ENCODE measurements around the gene FAF2.
A peak's percentile ranks its signal among the peaks of the same experiment; 100 is the strongest.
"Not testable (repeated sequence)": the region's sequence is repeated elsewhere in the genome, so short reads cannot be mapped to it uniquely, and the experiment has no call there.

The FAF2 gene

DNA sequence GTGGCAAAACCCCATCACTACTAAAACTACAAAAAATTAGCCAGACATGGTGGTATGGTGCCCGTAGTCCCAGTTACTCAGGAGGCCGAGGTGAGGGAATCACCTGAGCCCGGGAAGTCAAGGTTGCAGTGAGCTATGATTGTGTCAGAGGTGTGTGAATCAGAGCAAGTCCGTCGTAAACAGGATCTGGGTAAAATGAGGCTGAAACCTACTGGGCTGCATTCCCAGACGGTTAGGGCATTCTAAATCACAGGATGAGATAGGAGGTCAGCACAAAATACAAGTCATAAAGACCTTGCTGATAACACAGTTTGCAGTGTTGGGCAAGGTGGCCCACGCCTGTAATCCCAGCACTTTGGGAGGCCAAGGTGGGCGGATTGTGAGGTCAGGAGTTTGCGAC lies 29.9 kb upstream of the FAF2 start:
- DNase-seq = no peak

GRCh38 chr5:176420086-176420485 lies 28.1 kb upstream of the FAF2 start:
- no peak for DNase-seq

DNA sequence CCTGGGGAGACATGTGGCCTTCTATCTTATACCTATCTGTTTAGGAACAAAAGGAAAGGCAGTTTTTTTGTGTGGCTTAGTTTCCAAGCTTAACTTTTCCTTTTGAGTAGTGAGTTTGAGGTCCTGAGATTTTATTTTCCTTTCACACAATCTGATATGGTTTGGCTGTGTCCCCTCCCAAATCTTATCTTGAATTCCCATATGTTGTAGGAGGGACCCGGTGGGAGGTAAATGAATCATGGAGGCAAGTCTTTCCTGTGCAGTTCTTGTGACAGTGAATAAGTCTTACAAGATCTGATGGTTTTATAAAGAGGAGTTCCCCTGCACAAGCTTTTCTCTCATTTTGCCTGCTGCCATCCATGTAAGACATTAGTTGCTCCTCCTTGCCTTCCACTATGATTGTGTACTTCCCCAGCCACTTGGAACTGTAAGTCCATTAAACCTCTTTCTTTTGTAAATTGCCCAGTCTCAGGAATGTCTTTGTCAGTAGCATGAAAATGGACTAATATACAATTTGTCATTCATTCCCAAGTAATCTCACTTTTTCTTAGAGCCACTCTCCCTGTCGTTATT lies 27.1 kb upstream of the FAF2 start:
- DNase-seq = peak; percentile 7

GRCh38 chr5:176424181-176424580 lies 24.0 kb upstream of the FAF2 start:
- DNase-seq = no peak

- no peak for DNase-seq
Observed at GRCh38 chr5:176425138-176425537, 23.0 kb upstream of the FAF2 start.

DNA sequence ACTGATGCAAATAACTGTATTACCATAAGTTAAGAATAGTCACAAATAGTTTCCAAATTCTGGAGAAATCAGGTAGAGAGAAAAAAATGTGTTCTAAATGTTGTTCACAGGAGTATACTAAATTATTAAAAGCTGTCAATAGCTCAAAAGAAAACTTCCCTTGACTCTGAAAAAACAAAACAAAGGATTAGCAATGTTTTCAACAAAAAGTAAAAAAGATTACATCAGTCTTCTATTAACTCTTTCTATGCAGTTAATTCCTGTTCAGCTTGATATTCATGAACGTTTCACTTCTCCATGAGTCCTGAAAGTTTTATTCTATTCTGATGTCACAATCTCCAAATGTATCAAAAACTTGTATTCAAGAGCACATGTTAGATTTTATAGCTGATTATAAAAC lies 22.4 kb upstream of the FAF2 start:
- no peak for DNase-seq

DNA sequence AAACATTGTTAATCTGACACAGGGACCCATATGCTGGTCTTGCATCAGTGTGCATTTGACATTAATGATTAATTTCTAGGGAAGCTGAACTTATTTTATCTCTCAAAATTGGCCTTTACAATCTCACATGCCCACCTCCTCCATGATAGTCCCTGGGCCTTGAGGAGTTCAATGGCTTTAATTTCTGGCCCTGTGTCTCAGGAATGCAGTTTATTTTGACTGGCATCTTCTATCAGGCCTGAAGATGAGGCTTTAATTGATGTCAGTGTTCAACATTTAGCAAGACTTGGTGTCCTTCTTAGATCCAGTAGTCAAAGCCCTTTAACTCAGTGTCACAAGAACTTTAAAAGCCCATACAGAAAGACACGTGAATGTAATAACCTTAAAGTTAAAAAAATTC lies 21.3 kb upstream of the FAF2 start:
- no peak for DNase-seq

- no peak for DNase-seq
Observed at GRCh38 chr5:176427971-176428370, 20.2 kb upstream of the FAF2 start.

DNA sequence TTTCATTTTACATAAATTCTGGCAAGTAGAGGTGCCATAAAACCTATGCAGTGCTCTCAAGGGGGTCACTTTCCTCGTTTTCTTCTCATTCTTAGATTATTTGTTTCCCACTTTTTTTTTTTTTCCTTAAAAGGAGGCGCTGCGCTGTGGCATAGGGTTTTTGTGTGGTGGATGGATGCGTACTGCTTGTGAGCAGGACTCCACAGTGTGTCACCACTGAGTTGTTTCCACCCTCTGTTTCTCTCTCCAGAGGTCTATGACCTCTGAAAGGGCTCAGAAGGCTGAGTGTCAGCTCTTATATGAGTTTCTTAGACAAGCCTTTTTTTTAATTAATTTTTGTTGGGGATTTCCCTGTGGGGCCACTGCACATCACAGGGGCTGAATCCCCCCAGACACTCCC lies 18.2 kb upstream of the FAF2 start:
- DNase-seq = no peak

- no peak for DNase-seq
Observed at GRCh38 chr5:176432707-176433106, 15.5 kb upstream of the FAF2 start.

GRCh38 chr5:176436656-176437055 lies 11.5 kb upstream of the FAF2 start:
- peak; percentile 63 for DNase-seq

DNA sequence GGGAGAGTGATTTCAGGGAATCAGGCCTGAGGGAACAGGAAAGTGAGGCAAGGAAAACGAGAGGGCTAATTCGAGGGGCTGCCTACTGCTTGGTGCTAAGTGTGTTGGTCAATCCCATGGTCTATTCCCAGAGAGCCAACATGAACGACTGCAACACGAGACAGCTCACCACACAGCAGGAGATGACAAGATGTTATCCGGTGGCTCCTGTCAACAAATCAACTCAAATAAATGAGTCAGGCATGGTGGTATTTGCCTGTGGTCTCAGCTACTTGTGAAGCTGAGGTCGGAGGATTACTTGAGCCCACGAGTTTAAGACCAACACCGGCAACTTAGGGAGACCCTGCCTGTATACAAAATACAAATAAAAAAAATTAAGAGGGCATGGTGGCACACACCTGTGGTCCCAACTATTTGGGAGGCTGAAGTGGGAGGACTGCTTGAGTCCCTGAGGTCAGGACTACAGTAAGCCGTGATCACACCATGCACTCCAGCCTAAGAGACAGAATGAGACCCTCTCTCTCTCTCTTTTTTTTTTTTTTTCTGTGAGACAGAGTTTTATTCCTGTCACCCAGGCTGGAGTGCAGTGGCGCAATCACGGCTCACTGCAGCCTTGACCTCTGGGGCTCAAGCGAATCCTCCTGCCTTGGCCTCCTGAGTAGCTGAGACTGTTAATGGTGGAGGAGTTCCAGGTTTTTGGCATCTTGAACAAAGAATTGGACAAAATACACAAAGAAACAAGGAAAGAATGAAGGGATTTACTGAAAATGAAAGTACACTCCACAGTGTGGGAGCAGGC lies 9.0 kb upstream of the FAF2 start:
- DNase-seq = no peak

DNA sequence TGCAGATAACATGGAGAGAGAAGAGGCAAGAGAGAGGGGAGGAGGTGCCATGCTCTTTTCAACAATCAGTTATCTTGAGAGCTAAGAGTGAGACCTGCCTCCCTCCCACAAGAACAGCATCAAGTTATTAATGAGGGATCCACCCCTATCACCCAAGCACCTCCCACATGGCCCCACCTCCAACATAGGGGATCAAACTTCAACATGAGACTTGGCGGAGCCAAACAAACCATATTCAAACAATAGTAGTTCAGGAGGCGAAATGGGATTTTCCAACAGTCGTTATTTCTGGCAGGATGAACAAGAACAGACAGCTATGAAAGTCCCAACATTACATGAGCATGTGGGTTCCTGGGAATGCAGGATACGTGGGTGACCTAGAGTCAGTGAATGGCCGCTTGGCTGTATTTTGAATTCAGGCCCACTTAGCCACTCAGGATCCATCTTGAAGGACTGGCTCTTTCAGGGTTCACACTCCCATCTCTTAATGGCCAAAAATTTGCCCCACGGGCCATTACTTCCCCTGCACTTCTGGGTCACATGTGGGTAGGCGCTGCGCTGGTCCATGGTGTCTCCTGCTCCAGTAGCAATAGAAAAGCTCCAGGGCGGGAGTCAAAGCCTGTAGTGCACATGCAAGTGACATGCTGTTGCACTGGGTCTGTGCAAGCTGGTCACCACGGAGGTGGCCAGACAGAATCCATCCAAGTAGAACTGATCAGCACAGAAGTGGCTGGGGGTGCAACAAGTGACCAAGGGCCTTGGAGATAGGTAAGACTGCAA lies 7.1 kb upstream of the FAF2 start:
- DNase-seq = no peak

GRCh38 chr5:176441921-176442323 lies 6.3 kb upstream of the FAF2 start:
- DNase-seq = no peak

- DNase-seq = not testable (repeated sequence)
Observed at GRCh38 chr5:176442911-176443310, 5.3 kb upstream of the FAF2 start.

GRCh38 chr5:176444742-176445141 lies 3.4 kb upstream of the FAF2 start:
- DNase-seq = no peak

DNA sequence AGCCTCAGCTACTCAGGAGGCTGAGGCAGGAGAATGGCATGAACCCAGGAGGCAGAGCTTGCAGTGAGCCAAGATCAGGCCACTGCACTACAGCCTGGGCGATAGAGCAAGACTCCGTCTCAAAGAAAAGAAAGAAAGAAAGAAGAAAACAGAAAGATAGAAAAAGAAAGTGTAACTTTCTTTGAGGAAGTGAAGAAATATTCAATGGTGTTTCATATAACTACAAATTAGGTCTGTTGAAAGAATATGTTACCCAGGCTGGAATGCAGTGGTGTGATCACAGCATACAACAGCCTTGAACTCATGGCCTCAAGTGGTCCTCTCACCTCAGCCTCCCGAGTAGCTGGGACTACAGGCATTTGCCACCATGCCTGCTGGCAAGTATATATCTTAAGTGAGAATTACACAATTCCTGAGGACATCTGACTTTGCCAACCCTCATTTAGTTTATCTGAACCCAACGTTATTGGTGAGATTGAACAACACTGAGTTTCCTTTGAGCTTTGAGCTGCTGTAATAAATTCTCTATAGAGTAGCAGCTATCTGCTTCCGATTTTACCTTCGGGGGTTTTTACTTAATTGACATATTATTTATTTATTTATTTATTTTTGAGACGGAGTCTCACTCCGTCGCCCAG lies 2.0 kb upstream of the FAF2 start:
- peak; percentile 57 for DNase-seq

- DNase-seq = no peak
Observed at GRCh38 chr5:176446884-176447590, 1.1 kb upstream of the FAF2 start.

- DNase-seq = no peak
Observed at GRCh38 chr5:176447591-176447977, 601 bp upstream of the FAF2 start.

GRCh38 chr5:176450077-176450476 lies 1.9 kb downstream of the FAF2 start:
- DNase-seq = no peak

- no peak for DNase-seq
Observed at GRCh38 chr5:176454724-176455394, 6.7 kb downstream of the FAF2 start.

- DNase-seq = no peak
Observed at GRCh38 chr5:176458904-176459561, 10.8 kb downstream of the FAF2 start.

Measured in inflammatory macrophage treated with lipopolysaccharide for 4 hours (primary cell).